ENCODE measurements around the gene TPRG1L.

DNA sequence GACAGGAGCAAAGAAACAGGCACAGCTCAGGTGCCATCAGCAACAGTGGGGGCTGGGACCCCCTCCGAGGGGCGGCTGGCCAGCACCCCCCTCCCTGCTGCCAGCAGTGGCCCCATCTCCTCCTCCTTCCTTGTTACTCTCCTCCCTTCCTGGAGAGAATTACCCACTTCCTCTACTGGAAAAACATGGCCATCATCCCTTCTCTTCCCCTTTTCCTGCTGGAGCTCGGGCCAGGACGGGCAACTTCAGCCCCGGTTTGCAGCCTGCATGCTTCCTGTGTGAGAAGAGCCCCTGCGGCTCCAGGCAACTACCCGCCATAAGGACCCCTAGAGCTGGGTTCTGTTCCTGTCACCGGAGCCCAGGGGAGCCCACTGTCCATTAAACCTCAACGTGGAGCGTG lies 31.1 kb upstream of the TPRG1L start:
- no peak for TF ChIP-seq CTCF (IDR thresholded peaks at IDR 0.05)
- no peak for TF ChIP-seq POLR2A (IDR thresholded peaks at IDR 0.05)

Measured in testis (tissue), 2 donors.